Nephron progenitor cell (in vitro differentiated cells): ENCODE data around the gene PDK2.

Experiments
- DNase-seq: peaks from one replicate; pipeline ENCODE4 v3.0.0; 2021
- H3K27ac Mint-ChIP-seq: 2 replicates; pipeline ENCODE4 v1.8.0; 2021; ENCODE audit warnings: mild to moderate bottlenecking, moderate library complexity, mixed read lengths
- H3K27me3 Mint-ChIP-seq: 2 replicates; pipeline ENCODE4 v1.8.0; 2021; ENCODE audit warnings: mild to moderate bottlenecking, low read depth, mixed read lengths; ENCODE audit not compliant: poor library complexity
- H3K36me3 Mint-ChIP-seq: 2 replicates; pipeline ENCODE4 v1.8.0; 2021; ENCODE audit warnings: low read depth, mixed read lengths
- H3K4me1 Mint-ChIP-seq: 2 replicates; pipeline ENCODE4 v1.8.0; 2021; ENCODE audit warnings: mixed read lengths
- H3K4me3 Mint-ChIP-seq: 2 replicates; pipeline ENCODE4 v1.8.0; 2021; ENCODE audit warnings: mild to moderate bottlenecking, moderate library complexity, mixed read lengths
- H3K9me3 Mint-ChIP-seq: 2 replicates; pipeline ENCODE4 v1.8.0; 2021; ENCODE audit warnings: mild to moderate bottlenecking, moderate library complexity, mixed read lengths
- CTCF ChIP-seq: fragments of 200-600 bp; sonication (generic); IDR thresholded peaks from 2 replicates; pipeline ENCODE4 v1.5.0; 2021; ENCODE audit warnings: antibody characterized with exemption

PDK2 gene

GRCh38 chr17:50113624-50114320 is 18.6 kb downstream of the PDK2 start:
- Mint-ChIP-seq H3K27me3 (peaks cover 1% of the 10 kb centered on the region), H3K4me1 (peaks cover 64% of the 10 kb centered on the region), H3K4me3 (no peak overlapping the region), H3K9me3 (no peaks in the 10 kb centered on the region), H3K27ac (peak overlapping the region; percentile 19), H3K36me3 (peaks cover 13% of the 10 kb centered on the region)
- TF ChIP-seq CTCF, result no peak
- no peak for DNase-seq

GRCh38 chr17:50114401-50114800 is 19.2 kb downstream of the PDK2 start:
- no peak for DNase-seq
- no peak overlapping the region for H3K4me3 Mint-ChIP-seq
- peaks cover 8% of the 10 kb centered on the region for H3K27me3 Mint-ChIP-seq
- TF ChIP-seq CTCF, result no peak
- H3K4me1 Mint-ChIP-seq, result peaks cover 58% of the 10 kb centered on the region
- H3K9me3 Mint-ChIP-seq, result no peaks in the 10 kb centered on the region
- H3K36me3 Mint-ChIP-seq, result peaks cover 11% of the 10 kb centered on the region
- H3K27ac Mint-ChIP-seq, result no peak overlapping the region

GRCh38 chr17:50114849-50115357 is 19.8 kb downstream of the PDK2 start:
- H3K4me1 Mint-ChIP-seq, result peaks cover 58% of the 10 kb centered on the region
- no peak overlapping the region for H3K4me3 Mint-ChIP-seq
- H3K9me3 Mint-ChIP-seq, result no peaks in the 10 kb centered on the region
- H3K27ac Mint-ChIP-seq, result no peak overlapping the region
- TF ChIP-seq CTCF, result peak; percentile 48
- H3K27me3 Mint-ChIP-seq, result peaks cover 9% of the 10 kb centered on the region
- H3K36me3 Mint-ChIP-seq, result peaks cover 15% of the 10 kb centered on the region
- DNase-seq, result peak; percentile 37

- peaks cover 15% of the 10 kb centered on the region for H3K36me3 Mint-ChIP-seq
- no peak for DNase-seq
- H3K27me3 Mint-ChIP-seq, result peaks cover 12% of the 10 kb centered on the region
- TF ChIP-seq CTCF, result no peak
- no peak overlapping the region for H3K4me3 Mint-ChIP-seq
- H3K4me1 Mint-ChIP-seq, result peaks cover 56% of the 10 kb centered on the region
- no peak overlapping the region for H3K27ac Mint-ChIP-seq
- no peaks in the 10 kb centered on the region for H3K9me3 Mint-ChIP-seq
Observed at GRCh38 chr17:50115756-50116155, 20.6 kb downstream of the PDK2 start.

- H3K27ac Mint-ChIP-seq, result no peak overlapping the region
Observed at GRCh38 chr17:50117202-50118051, 22.3 kb downstream of the PDK2 start.

More at GRCh38 chr17:50117202-50118051, 22.3 kb downstream of the PDK2 start:
- Mint-ChIP-seq H3K27me3 (peaks cover 18% of the 10 kb centered on the region), H3K4me3 (peak overlapping the region; percentile 36), H3K36me3 (peaks cover 24% of the 10 kb centered on the region), H3K9me3 (no peaks in the 10 kb centered on the region), H3K4me1 (peaks cover 42% of the 10 kb centered on the region)
- DNase-seq, result peak; percentile 86
- TF ChIP-seq CTCF, result peak; percentile 63
